Testis (tissue), 2 donors: Measurements from ENCODE around the gene TP53.

ENCODE experiments used
- POLR2A ChIP-seq: fragments of 450-650 bp; IDR thresholded peaks from one replicate; pipeline ENCODE4 v1.6.1; 2017; ENCODE audit warnings: antibody characterized with exemption, mild to moderate bottlenecking, moderate library complexity
- TF ChIP-seq, protein P1 (sequence below), 3 experiments: fragments of 450-650 bp in 2 of 3; fragments of 200-600 bp in 1 of 3; sonication (generic) in 1 of 3; IDR thresholded peaks; one replicate each; pipeline ENCODE4 v1.5.1; 2016 to 2019; ENCODE audit warnings: antibody characterized with exemption in 3 of 3, mild to moderate bottlenecking in 2 of 3, moderate library complexity in 1 of 3

DNA sequence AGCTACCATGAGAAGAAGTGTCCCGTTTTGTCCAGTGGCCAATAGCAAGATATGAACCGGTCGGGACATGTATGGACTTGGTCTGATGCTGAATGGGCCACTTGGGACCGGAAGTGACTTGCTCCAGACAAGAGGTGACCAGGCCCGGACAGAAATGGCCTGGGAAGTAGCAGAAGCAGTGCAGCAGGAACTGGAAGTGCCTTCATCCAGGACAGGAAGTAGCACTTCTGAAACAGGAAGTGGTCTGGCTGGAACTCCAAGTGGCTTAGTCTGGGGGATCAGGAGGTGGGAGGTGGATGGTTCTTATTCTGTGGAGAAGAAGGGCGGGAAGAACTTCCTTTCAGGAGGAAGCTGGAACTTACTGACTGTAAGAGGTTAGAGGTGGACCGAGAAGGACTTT, 23.0 kb upstream of the TP53 start:
- TF ChIP-seq, protein P1, sequence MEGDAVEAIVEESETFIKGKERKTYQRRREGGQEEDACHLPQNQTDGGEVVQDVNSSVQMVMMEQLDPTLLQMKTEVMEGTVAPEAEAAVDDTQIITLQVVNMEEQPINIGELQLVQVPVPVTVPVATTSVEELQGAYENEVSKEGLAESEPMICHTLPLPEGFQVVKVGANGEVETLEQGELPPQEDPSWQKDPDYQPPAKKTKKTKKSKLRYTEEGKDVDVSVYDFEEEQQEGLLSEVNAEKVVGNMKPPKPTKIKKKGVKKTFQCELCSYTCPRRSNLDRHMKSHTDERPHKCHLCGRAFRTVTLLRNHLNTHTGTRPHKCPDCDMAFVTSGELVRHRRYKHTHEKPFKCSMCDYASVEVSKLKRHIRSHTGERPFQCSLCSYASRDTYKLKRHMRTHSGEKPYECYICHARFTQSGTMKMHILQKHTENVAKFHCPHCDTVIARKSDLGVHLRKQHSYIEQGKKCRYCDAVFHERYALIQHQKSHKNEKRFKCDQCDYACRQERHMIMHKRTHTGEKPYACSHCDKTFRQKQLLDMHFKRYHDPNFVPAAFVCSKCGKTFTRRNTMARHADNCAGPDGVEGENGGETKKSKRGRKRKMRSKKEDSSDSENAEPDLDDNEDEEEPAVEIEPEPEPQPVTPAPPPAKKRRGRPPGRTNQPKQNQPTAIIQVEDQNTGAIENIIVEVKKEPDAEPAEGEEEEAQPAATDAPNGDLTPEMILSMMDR (IDR thresholded peaks at IDR 0.05), result no peak
- no peak for TF ChIP-seq POLR2A
